ENCODE data around the gene KMO.

- TF ChIP-seq, protein P1, sequence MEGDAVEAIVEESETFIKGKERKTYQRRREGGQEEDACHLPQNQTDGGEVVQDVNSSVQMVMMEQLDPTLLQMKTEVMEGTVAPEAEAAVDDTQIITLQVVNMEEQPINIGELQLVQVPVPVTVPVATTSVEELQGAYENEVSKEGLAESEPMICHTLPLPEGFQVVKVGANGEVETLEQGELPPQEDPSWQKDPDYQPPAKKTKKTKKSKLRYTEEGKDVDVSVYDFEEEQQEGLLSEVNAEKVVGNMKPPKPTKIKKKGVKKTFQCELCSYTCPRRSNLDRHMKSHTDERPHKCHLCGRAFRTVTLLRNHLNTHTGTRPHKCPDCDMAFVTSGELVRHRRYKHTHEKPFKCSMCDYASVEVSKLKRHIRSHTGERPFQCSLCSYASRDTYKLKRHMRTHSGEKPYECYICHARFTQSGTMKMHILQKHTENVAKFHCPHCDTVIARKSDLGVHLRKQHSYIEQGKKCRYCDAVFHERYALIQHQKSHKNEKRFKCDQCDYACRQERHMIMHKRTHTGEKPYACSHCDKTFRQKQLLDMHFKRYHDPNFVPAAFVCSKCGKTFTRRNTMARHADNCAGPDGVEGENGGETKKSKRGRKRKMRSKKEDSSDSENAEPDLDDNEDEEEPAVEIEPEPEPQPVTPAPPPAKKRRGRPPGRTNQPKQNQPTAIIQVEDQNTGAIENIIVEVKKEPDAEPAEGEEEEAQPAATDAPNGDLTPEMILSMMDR (conservative IDR thresholded peaks at IDR 0.05; ENCODE audit: low read depth, low read length), result no peak
- TF ChIP-seq RFX5 (IDR thresholded peaks at IDR 0.05; ENCODE audit: low read depth, low read length), result no peak
- TF ChIP-seq, protein P2, sequence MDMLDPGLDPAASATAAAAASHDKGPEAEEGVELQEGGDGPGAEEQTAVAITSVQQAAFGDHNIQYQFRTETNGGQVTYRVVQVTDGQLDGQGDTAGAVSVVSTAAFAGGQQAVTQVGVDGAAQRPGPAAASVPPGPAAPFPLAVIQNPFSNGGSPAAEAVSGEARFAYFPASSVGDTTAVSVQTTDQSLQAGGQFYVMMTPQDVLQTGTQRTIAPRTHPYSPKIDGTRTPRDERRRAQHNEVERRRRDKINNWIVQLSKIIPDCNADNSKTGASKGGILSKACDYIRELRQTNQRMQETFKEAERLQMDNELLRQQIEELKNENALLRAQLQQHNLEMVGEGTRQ (IDR thresholded peaks at IDR 0.05; ENCODE audit: low read depth, low read length), result no peak
- no peak for TF ChIP-seq POLR2A (IDR thresholded peaks at IDR 0.05; ENCODE audit: low read depth, low read length)
- TF ChIP-seq SMC3 (IDR thresholded peaks at IDR 0.05; ENCODE audit: low read depth, low read length), result no peak
These were observed 57.3 kb downstream of the KMO start for GRCh38 chr1:241589521-241589920.

Measured in IMR-90 (cell line).